HEK293T (cell line): ENCODE results near the gene GMCL1.

Source experiments
- HDGF ChIP-seq: fragments of 450-650 bp; IDR thresholded peaks from 2 replicates; pipeline ENCODE4 v1.6.1; 2017; ENCODE audit warnings: antibody characterized with exemption, borderline replicate concordance
- SP1 ChIP-seq: fragments of 450-650 bp; IDR thresholded peaks from 2 replicates; pipeline ENCODE4 v1.6.1; 2017
- TARDBP ChIP-seq: fragments of 450-650 bp; IDR thresholded peaks from 2 replicates; pipeline ENCODE4 v1.6.1; 2016
- ZNF384 ChIP-seq: fragments of 450-650 bp; IDR thresholded peaks from 2 replicates; pipeline ENCODE4 v1.6.1; 2016

DNA sequence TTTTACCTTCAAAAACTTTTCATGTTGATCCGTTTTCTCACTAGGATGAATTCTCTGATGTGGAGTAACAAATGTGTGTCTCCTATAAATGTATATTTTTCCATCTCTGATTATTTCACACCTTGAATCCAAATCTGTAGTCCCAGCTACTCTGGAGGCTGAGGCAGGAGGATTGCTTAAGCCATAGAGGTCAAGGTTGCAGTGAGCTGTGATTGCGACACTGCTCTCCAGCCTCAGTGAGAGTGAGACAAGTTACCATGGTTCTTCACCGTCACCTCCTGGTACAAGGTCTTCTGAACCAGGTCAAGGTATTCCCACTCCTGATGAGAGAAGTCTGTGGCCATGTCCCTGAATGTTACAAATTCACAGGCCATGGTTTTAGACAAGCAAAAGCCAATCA is 15.1 kb downstream of the GMCL1 start:
- TF ChIP-seq ZNF384 (no peak), HDGF (no peak), TARDBP (no peak), SP1 (no peak)
